GM18907 (cell line): ENCODE measurements around the gene HS6ST3.

ENCODE experiments used
- ATAC-seq: cut with Tn5 transposase; IDR thresholded peaks from one replicate; pipeline ENCODE4 v1.9.1; 2021; ENCODE audit warnings: mild to moderate bottlenecking, moderate library complexity; ENCODE audit not compliant: unreplicated experiment

Gene HS6ST3

GRCh38 chr13:96860882-96861281, 771.0 kb downstream of the HS6ST3 start:
- ATAC-seq: no peak

GRCh38 chr13:96862093-96862492, 772.2 kb downstream of the HS6ST3 start:
- no peak for ATAC-seq

GRCh38 chr13:96862999-96863398, 773.1 kb downstream of the HS6ST3 start:
- ATAC-seq: no peak

- ATAC-seq: no peak
Observed at GRCh38 chr13:96871469-96871868, 781.6 kb downstream of the HS6ST3 start.

GRCh38 chr13:96880419-96880818, 790.5 kb downstream of the HS6ST3 start:
- no peak for ATAC-seq
